Measurements from ENCODE around the gene MYRIP. TPM values are rescaled to one million over a fixed set of nuclear protein-coding genes. Genes with fewer than 3 reads are reported as not detected.

MYRIP gene
- total RNA-seq, 1 experiment from 2014 or later: 1.6 TPM

DNA sequence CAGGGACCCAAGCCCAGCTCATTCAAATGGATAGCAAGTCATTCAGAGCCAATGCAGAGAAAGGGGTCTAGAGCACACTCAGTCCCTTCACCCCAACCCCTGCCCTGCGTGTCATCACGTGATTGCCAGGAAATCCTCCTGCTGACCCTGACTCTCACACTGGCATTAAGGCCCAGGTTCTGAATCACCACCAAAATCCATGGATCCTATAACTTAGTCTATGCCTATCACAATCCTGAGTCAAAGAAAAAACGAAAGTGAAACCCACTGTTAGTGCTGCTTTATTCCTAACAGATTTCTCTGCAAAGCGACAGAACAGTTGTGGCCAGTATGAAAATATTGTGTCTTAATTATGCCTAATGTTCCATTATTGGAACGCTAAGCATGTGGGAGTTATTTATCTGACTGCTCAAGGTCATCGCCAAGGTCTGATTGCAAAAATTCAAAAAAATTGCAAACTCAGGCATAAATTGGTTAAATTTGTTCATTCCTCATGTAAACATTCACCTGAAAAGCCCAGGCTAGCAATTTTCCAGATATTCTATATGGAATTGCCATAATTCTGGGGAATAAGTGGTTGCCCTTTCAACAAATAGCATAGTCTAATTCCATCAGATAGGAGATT, 391.4 kb downstream of the MYRIP start:
- Mint-ChIP-seq H3K9me3 (no peaks in the 10 kb centered on the region), H3K27me3 (ENCODE audit: low read depth) (no peaks in the 10 kb centered on the region), H3K36me3 (no peaks in the 10 kb centered on the region), H3K27ac (no peak overlapping the region), H3K4me3 (no peak overlapping the region), H3K4me1 (peaks cover 10% of the 10 kb centered on the region)
- CTCF ChIA-PET: no interaction called here
- ATAC-seq (no peak), DNase-seq (ENCODE audit: low spot score) (no peak)
- POLR2A ChIA-PET: no interaction called here
- TF ChIP-seq NR1H2 (CRISPR knock-in tag; IDR thresholded peaks at IDR 0.05): no peak
- TF ChIP-seq, protein P1, sequence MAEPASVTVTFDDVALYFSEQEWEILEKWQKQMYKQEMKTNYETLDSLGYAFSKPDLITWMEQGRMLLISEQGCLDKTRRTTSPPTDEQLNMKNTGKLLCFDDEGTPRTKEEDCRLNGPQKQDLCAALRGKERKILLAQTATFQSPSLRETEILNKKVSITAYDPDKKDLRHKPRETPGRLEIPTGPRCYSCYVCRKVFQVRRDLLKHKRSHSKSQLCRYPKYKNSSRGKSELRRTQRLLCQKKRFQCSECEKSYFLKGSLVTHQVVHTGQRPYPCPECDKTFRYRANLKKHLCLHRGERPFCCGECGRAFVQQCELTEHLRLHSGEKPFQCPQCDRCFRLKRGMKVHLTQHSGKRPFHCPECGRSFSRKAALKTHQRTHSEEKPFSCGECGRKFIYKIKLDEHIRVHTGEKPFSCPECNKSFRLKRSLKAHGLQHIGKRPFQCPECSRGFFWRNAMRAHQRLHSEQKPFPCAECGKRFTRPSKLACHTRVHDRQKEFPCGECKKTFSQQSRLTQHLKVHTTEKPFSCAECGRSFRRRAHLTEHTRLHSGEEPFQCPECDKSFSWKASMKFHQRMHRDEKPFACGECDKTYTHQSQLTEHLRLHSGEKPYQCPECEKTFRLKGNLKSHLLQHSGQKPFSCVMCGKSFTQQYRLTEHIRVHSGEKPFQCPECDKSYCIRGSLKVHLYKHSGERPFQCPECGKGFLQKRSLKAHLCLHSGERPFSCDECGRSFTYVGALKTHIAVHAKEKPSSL (CRISPR knock-in tag; conservative IDR thresholded peaks at IDR 0.05): no peak
- TF ChIP-seq ZNF423 (CRISPR knock-in tag; IDR thresholded peaks at IDR 0.05): no peak
- no peak for TF ChIP-seq E2F4 (CRISPR knock-in tag; IDR thresholded peaks at IDR 0.05; ENCODE audit: borderline replicate concordance, low read depth)
- TF ChIP-seq ZNF396 (CRISPR knock-in tag; IDR thresholded peaks at IDR 0.05; ENCODE audit: borderline replicate concordance): no peak
- TF ChIP-seq, protein P2, sequence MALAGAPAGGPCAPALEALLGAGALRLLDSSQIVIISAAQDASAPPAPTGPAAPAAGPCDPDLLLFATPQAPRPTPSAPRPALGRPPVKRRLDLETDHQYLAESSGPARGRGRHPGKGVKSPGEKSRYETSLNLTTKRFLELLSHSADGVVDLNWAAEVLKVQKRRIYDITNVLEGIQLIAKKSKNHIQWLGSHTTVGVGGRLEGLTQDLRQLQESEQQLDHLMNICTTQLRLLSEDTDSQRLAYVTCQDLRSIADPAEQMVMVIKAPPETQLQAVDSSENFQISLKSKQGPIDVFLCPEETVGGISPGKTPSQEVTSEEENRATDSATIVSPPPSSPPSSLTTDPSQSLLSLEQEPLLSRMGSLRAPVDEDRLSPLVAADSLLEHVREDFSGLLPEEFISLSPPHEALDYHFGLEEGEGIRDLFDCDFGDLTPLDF (CRISPR knock-in tag; IDR thresholded peaks at IDR 0.05): no peak
- TF ChIP-seq ESRRA (CRISPR knock-in tag; IDR thresholded peaks at IDR 0.05; ENCODE audit: borderline replicate concordance): no peak
- TF ChIP-seq TCF7 (CRISPR knock-in tag; IDR thresholded peaks at IDR 0.05; ENCODE audit: low read depth): no peak
- TF ChIP-seq, protein P3, sequence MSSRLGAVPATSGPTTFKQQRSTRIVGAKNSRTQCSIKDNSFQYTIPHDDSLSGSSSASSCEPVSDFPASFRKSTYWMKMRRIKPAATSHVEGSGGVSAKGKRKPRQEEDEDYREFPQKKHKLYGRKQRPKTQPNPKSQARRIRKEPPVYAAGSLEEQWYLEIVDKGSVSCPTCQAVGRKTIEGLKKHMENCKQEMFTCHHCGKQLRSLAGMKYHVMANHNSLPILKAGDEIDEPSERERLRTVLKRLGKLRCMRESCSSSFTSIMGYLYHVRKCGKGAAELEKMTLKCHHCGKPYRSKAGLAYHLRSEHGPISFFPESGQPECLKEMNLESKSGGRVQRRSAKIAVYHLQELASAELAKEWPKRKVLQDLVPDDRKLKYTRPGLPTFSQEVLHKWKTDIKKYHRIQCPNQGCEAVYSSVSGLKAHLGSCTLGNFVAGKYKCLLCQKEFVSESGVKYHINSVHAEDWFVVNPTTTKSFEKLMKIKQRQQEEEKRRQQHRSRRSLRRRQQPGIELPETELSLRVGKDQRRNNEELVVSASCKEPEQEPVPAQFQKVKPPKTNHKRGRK (CRISPR knock-in tag; IDR thresholded peaks at IDR 0.05; ENCODE audit: borderline replicate concordance): no peak
- no peak for TF ChIP-seq SMAD4 (CRISPR knock-in tag; IDR thresholded peaks at IDR 0.05)
- TF ChIP-seq GTF2I (CRISPR knock-in tag; conservative IDR thresholded peaks at IDR 0.05): no peak
- TF ChIP-seq HMGA2 (CRISPR knock-in tag; IDR thresholded peaks at IDR 0.05): no peak

DNA sequence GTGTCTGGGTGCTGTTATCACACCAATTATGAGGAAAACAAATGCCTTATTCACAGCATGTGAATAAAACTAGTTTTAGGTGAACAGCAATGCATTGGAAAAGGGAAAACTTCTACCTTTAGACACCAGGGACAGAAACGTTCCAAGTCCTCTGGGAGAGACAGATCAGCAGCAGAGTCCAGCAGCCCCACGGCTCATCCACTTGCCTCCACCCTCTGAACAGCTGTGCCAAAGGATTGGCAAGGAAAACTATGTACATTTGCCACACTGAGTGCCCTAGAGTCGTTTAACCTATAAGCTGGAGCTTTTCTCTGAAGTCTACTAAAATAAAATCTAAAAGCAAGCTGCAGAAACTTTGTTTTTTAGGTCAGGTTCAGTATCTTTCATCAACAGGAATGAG, 392.4 kb downstream of the MYRIP start:
- POLR2A ChIA-PET: interaction anchor here (0.6 kb wide), 1 partner anchor 32 kb away, joined by 4 read pairs; no protein-coding TSS in a partner anchor
- Mint-ChIP-seq H3K27me3 (ENCODE audit: low read depth) (no peaks in the 10 kb centered on the region), H3K36me3 (no peaks in the 10 kb centered on the region), H3K27ac (no peak overlapping the region), H3K9me3 (no peaks in the 10 kb centered on the region), H3K4me3 (no peak overlapping the region), H3K4me1 (peaks cover 6% of the 10 kb centered on the region)
- ATAC-seq (no peak), DNase-seq (ENCODE audit: low spot score) (no peak)
- CTCF ChIA-PET: interaction anchor here (0.7 to 3.9 kb wide), 2 partner anchors 10 to 107 kb away, joined by 3 to 20 read pairs; partner anchors contain the start of gene EIF1B
- TF ChIP-seq PRDM15 (CRISPR knock-in tag; IDR thresholded peaks at IDR 0.05) (no peak), ZNF219 (CRISPR knock-in tag; IDR thresholded peaks at IDR 0.05; ENCODE audit: borderline replicate concordance) (no peak), GTF2I (CRISPR knock-in tag; conservative IDR thresholded peaks at IDR 0.05) (no peak), ARID4B (CRISPR knock-in tag; IDR thresholded peaks at IDR 0.05; ENCODE audit: borderline replicate concordance) (no peak), GABPB1 (CRISPR knock-in tag; IDR thresholded peaks at IDR 0.05) (no peak)
- TF ChIP-seq, protein P4, sequence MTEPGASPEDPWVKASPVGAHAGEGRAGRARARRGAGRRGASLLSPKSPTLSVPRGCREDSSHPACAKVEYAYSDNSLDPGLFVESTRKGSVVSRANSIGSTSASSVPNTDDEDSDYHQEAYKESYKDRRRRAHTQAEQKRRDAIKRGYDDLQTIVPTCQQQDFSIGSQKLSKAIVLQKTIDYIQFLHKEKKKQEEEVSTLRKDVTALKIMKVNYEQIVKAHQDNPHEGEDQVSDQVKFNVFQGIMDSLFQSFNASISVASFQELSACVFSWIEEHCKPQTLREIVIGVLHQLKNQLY (CRISPR knock-in tag; IDR thresholded peaks at IDR 0.05): no peak
- TF ChIP-seq, protein P2 (CRISPR knock-in tag; IDR thresholded peaks at IDR 0.05): no peak
